ENCODE data around the gene C21orf91. TPM values are rescaled to one million over a fixed set of nuclear protein-coding genes. Genes with fewer than 3 reads are reported as not detected.

C21orf91 gene
- total and polyA plus RNA-seq, 9 of the 15 experiments (the other 6 are each of a cell fraction or from before 2014, with no cell fraction given): 3.9 to 14.1 (median 12.1) TPM

GRCh38 chr21:17821121-17821520 is 2.0 kb upstream of the C21orf91 start:
- POLR2A ChIA-PET: interaction anchor here (1.0 kb wide), 1 partner anchor 14 kb away, joined by 3 read pairs; no protein-coding TSS in a partner anchor
- Histone ChIP-seq H3K9me1 (ENCODE audit: control insufficient read depth, insufficient read depth, low read length) (no peaks in the 10 kb centered on the region), H3K9me3 (replicated peaks; ENCODE audit: control insufficient read depth, insufficient read depth, low read depth, low read length) (no peaks in the 10 kb centered on the region), H3K4me2 (ENCODE audit: insufficient read depth, low read length) (no peak overlapping the region), H3K9ac (ENCODE audit: insufficient read depth in 1 of 2, low read depth in 2 of 2, low read length in 2 of 2) (no peak overlapping the region), H4K20me1 (replicated peaks; ENCODE audit: control insufficient read depth, insufficient read depth, low read length) (no peaks in the 10 kb centered on the region), H3K4me1 (replicated peaks in 1 of 2; ENCODE audit: control insufficient read depth in 2 of 2, insufficient read depth in 2 of 2, low read length in 2 of 2) (peaks cover 8 to 9% of the 10 kb centered on the region in 2 experiments; a peak in 3 of 5 replicates), H3K36me3 (ENCODE audit: control insufficient read depth, insufficient read depth, low read length) (peaks cover 8% of the 10 kb centered on the region; the same call in 2 of the 3 replicates), H3K79me2 (ENCODE audit: control insufficient read depth, insufficient read depth, low read length) (peaks cover 16% of the 10 kb centered on the region), H3K4me3 (no peak overlapping the region), H3K27ac (ENCODE audit: extremely low read depth, low read depth, low read length) (no peak overlapping the region), H2AFZ (ENCODE audit: low read depth, low read length) (peak overlapping the region; percentile 98; the same call in 1 of the 2 replicates), H3K27me3 (ENCODE audit: control insufficient read depth in 2 of 2, insufficient read depth in 2 of 2, low read length in 2 of 2) (no peaks in the 10 kb centered on the region)
- TF ChIP-seq, protein P1, sequence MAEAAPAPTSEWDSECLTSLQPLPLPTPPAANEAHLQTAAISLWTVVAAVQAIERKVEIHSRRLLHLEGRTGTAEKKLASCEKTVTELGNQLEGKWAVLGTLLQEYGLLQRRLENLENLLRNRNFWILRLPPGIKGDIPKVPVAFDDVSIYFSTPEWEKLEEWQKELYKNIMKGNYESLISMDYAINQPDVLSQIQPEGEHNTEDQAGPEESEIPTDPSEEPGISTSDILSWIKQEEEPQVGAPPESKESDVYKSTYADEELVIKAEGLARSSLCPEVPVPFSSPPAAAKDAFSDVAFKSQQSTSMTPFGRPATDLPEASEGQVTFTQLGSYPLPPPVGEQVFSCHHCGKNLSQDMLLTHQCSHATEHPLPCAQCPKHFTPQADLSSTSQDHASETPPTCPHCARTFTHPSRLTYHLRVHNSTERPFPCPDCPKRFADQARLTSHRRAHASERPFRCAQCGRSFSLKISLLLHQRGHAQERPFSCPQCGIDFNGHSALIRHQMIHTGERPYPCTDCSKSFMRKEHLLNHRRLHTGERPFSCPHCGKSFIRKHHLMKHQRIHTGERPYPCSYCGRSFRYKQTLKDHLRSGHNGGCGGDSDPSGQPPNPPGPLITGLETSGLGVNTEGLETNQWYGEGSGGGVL (CRISPR knock-in tag; IDR thresholded peaks at IDR 0.05): no peak
- TF ChIP-seq, protein P2, sequence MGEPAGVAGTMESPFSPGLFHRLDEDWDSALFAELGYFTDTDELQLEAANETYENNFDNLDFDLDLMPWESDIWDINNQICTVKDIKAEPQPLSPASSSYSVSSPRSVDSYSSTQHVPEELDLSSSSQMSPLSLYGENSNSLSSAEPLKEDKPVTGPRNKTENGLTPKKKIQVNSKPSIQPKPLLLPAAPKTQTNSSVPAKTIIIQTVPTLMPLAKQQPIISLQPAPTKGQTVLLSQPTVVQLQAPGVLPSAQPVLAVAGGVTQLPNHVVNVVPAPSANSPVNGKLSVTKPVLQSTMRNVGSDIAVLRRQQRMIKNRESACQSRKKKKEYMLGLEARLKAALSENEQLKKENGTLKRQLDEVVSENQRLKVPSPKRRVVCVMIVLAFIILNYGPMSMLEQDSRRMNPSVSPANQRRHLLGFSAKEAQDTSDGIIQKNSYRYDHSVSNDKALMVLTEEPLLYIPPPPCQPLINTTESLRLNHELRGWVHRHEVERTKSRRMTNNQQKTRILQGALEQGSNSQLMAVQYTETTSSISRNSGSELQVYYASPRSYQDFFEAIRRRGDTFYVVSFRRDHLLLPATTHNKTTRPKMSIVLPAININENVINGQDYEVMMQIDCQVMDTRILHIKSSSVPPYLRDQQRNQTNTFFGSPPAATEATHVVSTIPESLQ (CRISPR knock-in tag; IDR thresholded peaks at IDR 0.05): no peak
- TF ChIP-seq ZNF316 (IDR thresholded peaks at IDR 0.05): no peak
- TF ChIP-seq CBX1 (IDR thresholded peaks at IDR 0.05; ENCODE audit: low read depth): no peak
- no peak for TF ChIP-seq LARP7 (IDR thresholded peaks at IDR 0.05)
- no peak for TF ChIP-seq PCBP2 (IDR thresholded peaks at IDR 0.05; ENCODE audit: low read depth, low read length, poor library complexity, severe bottlenecking)
- no peak for TF ChIP-seq NEUROD1 (IDR thresholded peaks at IDR 0.05; ENCODE audit: borderline replicate concordance, low read depth, low read length, partially characterized antibody)
- TF ChIP-seq POLR2B (IDR thresholded peaks at IDR 0.05; ENCODE audit: low read depth, partially characterized antibody): no peak
- no peak for TF ChIP-seq E2F5 (CRISPR knock-in tag; IDR thresholded peaks at IDR 0.05)
- CTCF ChIA-PET (ENCODE audit: low intra/inter-chr PET ratio): no interaction called here
- DNase-seq (ENCODE audit: extremely low read depth in 1 of 4, low spot score in 3 of 4): no peak
- WGBS (ENCODE audit: insufficient coverage, low coverage, missing lambda C conversion rate): 39% methylated on average over 3 of the region's 3 CpGs
- intact Hi-C loops (cut with micrococcal nuclease): no loop called here
- no peak for ATAC-seq
- in situ Hi-C loops (cut with MboI): no loop called here
- FAIRE-seq: no peak
- no TSS peak for BruUV-seq (replicated peaks)
